Gastrocnemius medialis (tissue), 4 donors: Measurements from ENCODE around the gene BCORL1.

Experiments used
- POLR2A ChIP-seq, 2 donors: fragments of 450-650 bp; IDR thresholded peaks; one replicate each; pipeline ENCODE4 v1.6.1; 2017; ENCODE audit warnings: antibody characterized with exemption in 2 of 2, mild to moderate bottlenecking in 2 of 2, moderate library complexity in 2 of 2
- TF ChIP-seq, protein P1 (sequence below), 5 experiments: fragments of 450-650 bp in 3 of 5; fragments of 200-600 bp in 2 of 5; sonication (generic) in 2 of 5; IDR thresholded peaks in 4 of 5; conservative IDR thresholded peaks in 1 of 5; 1 replicate in 4 of 5; 2 replicates in 1 of 5; pipeline ENCODE4 v1.5.1; 2016 to 2019; ENCODE audit warnings: antibody characterized with exemption in 5 of 5, mild to moderate bottlenecking in 3 of 5, moderate library complexity in 3 of 5

DNA sequence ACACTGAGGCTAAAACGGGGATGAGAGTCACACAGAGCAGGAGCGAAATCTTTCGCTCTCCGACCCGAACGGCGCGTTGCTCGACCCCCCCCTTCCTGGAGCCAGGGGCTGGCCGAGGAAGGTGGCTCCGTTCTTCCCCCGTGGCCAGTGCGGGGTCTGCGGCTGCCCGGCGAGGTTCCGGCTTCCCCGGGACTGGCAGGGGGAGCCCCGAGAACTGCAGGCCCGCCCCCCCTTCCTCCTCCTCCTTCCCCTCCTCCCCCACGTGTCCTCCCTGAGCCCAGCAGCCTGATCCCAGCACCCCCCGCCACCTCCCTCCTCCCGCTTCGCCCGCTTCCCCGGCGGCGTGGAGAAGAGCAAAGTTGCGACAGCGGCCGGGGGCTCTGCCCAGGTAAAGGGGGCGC, 2.4 kb upstream of the BCORL1 start:
- TF ChIP-seq, protein P1, sequence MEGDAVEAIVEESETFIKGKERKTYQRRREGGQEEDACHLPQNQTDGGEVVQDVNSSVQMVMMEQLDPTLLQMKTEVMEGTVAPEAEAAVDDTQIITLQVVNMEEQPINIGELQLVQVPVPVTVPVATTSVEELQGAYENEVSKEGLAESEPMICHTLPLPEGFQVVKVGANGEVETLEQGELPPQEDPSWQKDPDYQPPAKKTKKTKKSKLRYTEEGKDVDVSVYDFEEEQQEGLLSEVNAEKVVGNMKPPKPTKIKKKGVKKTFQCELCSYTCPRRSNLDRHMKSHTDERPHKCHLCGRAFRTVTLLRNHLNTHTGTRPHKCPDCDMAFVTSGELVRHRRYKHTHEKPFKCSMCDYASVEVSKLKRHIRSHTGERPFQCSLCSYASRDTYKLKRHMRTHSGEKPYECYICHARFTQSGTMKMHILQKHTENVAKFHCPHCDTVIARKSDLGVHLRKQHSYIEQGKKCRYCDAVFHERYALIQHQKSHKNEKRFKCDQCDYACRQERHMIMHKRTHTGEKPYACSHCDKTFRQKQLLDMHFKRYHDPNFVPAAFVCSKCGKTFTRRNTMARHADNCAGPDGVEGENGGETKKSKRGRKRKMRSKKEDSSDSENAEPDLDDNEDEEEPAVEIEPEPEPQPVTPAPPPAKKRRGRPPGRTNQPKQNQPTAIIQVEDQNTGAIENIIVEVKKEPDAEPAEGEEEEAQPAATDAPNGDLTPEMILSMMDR (IDR thresholded peaks at IDR 0.05 in 4 of 5, conservative IDR thresholded peaks at IDR 0.05 in 1 of 5), result no peak
- TF ChIP-seq POLR2A (IDR thresholded peaks at IDR 0.05), result no peak
